GM18909 (cell line): ENCODE results near the gene NAV2.

ENCODE experiments used
- ATAC-seq: cut with Tn5 transposase; IDR thresholded peaks from one replicate; pipeline ENCODE4 v1.9.1; 2021; ENCODE audit warnings: mild to moderate bottlenecking; ENCODE audit not compliant: unreplicated experiment, poor library complexity

Gene NAV2

GRCh38 chr11:20156280-20156875 lies 443.7 kb downstream of the NAV2 start:
- ATAC-seq: no peak

- ATAC-seq: no peak
Measured at GRCh38 chr11:20156876-20157613, 444.4 kb downstream of the NAV2 start.

GRCh38 chr11:20157728-20158127 lies 445.1 kb downstream of the NAV2 start:
- ATAC-seq: no peak

DNA sequence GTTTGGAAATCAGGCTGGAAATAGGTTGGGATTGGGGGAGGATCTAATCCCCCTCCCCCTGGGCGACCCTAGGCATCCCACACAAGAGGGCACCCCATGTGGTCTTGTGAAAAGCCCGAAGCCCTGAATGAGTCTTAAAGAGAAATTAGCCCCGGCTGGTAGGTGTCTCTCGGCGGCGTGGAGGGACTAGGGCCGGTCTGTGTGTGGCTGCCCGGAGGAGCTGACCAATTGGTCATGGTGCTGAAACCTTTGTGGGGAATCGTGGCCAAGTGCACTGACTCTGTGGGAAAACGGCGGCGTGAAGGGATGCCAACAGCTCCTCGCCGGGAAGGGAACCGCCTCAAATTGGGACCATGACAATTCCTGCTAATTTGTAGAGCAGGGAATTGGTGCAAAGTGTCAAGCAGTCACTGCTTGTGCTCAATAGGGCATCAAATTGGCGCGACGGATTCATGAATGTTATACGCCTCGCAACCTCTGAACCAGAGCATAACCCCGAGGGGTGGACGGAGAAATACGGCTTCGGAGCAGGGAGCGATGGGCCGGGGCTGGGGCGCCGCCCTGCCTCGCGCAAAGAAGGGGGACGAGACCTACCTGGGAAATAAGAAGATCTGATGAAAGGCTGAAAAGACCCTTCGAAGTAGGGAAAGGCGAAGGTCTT lies 446.1 kb downstream of the NAV2 start:
- ATAC-seq: no peak

DNA sequence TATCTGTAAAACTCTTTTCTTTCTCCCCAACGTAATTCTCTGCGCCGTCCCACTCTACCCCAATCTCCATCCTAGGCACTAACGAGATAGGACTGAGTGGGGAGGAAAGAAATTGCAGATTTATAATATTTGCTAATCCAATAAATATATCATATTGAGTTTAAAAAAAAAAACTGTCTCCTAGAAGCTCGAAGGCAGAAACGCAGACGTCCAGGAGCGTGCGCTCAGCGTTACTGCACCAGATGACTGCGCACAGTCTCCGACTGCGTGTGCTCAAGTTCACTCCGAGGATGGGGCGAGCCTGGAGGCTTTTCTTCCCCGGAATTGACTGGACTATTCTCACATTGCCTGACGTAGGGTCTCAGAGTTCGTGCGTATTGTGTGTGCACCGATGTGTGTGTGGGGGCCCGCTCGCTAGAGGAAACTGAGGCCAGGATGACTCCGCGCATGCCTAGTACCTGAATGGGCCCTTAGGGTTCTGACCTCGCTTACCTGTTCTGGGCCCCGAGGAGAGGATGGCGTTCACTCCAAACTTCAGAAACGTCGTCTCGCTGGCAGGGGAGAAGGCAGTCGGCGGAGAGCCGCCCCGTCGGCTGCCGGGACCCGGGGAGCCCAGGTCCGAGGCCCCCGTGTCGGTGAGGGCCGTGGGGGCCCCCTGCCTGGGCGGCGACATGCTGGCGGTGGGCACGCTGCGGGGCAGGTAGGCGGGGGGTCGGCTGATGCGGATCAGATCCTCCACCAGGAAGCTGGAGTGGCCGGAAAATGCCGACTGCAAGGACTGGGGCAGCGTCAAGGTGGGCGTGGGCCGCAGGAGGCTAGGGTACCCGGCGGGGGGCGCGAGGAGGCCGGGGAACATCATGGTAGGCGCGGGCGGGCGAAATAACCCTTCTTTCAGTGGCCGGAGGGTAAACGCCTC lies 447.1 kb downstream of the NAV2 start:
- no peak for ATAC-seq

DNA sequence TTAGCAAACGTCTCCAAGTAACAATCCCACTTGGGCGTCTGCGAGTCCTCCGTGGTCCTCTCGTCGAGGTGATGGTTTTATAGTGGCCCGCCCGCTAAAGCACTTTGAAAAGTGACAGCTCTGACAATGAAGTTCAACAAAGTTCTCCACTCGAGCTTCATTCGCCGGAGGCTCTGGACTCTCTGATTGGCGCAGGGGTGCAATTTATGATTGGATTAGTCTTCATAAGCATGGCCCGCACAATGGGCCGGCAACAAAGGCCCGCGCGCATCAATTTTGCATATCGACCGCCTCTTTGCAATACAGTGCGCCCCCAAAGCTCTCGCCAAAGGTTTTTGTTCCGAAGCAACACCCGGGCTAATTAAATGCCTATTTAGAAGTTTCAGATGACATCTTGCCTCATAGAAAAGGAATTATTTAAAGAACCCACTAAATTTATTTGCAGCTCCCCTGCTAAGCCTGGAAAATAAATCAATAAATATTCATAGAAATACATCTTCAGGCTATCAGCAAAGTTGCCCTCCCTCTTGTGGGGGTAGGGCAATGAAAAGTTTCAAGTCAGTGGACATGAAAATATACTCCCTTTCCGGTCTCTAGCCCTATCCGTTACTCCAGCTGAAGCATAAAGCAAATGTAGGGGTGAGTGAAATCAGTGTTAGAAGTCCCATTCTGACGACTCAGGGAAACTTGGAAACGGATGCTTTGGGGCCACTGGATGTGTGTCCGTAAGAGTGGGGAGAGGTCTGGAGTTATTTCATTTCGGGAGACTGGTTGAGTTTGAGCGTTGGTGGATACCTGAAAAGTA lies 448.0 kb downstream of the NAV2 start, which contains the start of gene DBX1:
Gene DBX1, minus strand, starts transcription at position 51 of the 805 bp plus-strand sequence. CDS start 151 bp downstream, outside the sequence.
- no peak for ATAC-seq

DNA sequence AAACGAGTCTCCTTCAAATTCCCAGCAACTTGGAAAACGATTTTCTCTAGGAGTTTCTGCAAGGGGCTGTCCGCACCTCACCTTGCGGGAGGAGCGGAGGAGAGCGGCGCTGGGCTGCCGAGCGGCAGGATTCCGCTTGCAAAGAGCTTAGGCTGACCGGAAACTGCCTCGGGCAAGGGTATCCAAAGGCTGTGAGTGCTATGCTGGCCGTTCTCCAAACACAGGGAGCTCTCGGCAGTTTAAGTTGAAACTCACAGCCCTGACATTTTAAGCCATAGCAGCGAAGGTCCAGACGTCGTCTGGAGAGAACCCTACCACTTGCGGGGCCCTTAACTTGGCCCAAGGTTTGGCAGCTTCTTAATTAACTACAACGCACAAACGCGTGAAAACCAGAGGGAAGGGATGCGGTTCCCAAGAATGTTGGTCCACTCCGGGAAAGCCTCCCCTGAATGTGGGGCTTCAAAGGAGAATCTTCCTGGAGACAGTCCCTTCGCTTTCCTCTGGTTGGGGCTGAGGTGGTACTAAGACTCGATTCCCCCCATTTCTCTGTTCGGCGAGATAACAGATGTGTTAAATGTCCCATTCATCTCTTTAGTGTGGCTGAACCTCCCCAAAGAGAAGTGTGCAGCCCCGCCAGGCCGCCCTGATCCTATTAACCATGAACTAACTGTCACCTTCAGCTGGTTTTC lies 448.7 kb downstream of the NAV2 start:
- no peak for ATAC-seq

DNA sequence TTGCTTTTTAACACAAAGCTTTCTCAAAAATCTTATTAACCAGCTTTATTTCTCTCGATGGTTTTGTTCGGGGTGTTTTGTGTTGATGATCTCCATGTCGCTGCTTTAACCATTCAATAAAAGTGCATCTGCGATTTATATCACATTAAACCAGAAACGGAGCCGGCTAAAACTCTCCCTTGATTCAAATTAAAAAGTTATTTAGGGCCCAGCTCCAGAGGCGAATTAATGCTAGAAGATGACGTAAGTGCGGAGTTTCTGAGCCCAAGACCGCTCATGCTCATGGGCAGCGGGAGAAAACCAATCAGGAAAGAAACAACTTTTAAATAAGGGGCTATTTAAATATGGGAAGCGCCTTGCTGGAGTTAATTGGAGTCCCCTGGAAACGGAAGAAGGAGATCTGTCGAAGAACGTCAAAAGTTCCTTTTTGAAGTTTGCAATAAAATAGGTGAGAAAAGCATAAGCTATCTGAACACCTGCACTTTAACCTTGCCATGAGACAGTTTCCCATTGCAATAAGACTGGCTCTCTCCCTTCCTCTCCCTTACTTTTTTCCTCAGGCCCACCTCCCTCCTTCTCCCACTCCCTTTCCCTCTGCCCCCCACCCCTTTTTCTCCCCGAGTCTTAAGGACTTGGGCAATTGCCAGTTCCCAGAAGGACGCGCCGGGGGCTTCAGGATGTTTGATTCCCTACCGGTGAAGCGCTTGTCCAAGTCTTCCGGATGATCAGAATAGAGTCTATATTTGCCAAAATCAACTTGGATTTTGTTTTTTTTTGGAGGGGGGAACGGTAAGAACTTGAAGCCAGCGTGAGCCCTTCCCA lies 449.5 kb downstream of the NAV2 start:
- ATAC-seq: no peak

DNA sequence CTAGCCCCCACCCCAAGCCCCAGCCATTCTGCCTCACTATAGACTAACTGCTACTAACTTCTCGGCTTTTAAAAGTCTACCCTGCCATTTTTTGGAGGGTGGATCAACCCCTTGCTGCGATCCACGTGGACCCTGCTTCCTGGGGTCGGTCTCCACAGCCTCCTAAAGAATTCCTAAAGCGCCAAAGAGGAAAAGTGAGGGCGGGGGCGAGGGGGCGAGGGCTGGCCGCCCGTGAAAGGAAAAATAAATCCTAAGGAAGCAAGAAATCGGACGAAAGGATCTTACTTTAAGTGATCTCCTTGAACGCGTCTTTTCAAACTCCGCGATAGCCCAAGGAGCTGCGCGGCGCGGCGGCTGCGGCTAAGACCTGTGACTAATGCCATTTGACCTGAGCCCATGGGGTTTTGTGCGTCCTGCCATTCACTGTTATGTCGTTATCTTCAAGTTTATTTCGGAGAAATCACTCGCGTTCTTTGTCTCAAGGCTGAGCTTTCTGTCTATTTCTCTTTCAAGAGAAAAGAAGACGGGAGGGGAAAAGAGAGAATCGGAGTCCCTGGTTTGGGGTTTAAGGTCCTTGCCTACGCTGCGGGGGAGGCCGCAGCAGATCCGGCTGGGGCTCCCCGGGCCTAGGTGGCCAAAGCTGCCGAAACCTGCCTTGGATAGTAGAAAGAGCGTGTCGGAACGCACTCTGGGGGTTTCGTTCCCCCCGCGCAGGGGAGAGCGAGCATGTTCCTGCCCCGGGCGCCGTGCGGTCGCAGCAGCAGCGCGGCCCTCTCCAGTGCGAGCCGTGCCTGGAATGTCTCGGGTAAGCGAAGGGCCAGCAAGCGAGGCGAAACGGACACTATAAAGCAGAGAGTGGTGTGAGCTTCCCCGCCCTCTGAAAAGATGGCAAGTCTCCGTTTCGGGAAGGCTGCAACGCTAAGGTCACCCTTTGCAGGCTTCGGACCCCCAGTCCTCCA lies 450.5 kb downstream of the NAV2 start:
- no peak for ATAC-seq

DNA sequence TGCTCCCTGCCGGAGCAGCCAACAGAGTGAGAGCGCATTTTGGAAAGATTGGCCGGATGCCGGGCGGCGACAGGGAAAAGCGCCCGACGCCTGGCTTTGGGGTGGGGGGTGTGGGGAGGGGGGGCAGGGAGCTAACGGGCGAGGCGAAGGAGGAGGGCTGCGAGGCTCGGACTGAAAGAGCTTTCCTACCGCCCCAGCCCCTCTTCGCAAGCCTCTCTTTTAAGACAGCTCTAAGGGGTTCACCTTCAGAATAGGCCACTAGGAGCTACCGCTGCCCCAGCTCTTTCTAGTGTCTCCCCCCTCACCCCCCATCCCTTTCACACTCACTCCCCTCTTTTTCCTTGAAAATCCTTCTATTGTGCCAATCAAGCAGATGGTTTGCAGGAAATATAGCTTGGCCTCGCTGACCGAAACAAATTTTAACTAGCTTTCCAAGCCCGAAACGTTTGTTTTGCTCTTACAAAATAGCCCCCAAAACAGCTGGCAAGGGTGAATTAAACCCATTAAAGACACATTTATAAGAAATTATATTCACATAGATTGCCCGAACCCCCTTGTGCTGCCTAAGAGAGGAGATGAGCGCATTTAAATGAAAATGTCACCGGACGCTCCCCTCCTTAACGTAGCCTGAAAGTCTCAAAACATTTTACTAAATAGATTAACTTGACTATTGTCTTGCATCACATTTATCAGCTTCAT lies 451.3 kb downstream of the NAV2 start:
- ATAC-seq: no peak
